Naive thymus-derived CD4-positive, alpha-beta T cell (primary cell): ENCODE data around the gene LRCH1. TPM values are rescaled to one million over a fixed set of nuclear protein-coding genes. Genes with fewer than 3 reads are reported as not detected.

Source experiments
- ATAC-seq: fragments of 150-1000 bp; cut with Tn5 transposase; 2 replicates; pipeline ENCODE4 v1.10.0; 2021; ENCODE audit warnings: mild to moderate bottlenecking, moderate library complexity
- CTCF ChIA-PET: fragments of 350-600 bp; sonication (Branson Sonifier 250); formaldehyde crosslinking; loops from one replicate; lab custom pipeline; 2021; ENCODE audit warnings: antibody characterized with exemption; lab: Charles Lee
- POLR2A ChIA-PET: fragments of 350-600 bp; sonication (Branson Sonifier 250); formaldehyde crosslinking; loops from one replicate; lab custom pipeline; 2021; ENCODE audit warnings: antibody characterized with exemption, inconsistent platforms; lab: Charles Lee
- DNase-seq, 9 donors: peaks; one replicate each; pipeline versions ENCODE4 v3.0.0 to v3.0.0-alpha.2; 2020 to 2022; ENCODE audit warnings: mixed read lengths in 1 of 9
- H3K27ac ChIP-seq: one replicate; pipeline ENCODE4 v1.7.0; 2013; ENCODE audit warnings: mild to moderate bottlenecking, low read depth, low read length, moderate library complexity
- H3K27me3 ChIP-seq, 2 donors: one replicate each; pipeline ENCODE4 v1.7.0; 2013; ENCODE audit warnings: low read length in 2 of 2, mild to moderate bottlenecking in 2 of 2, moderate library complexity in 2 of 2; ENCODE audit not compliant: control insufficient read depth in 2 of 2, insufficient read depth in 2 of 2
- H3K36me3 ChIP-seq, 3 experiments: 1 replicate in 2 of 3; 2 replicates in 1 of 3; pipeline ENCODE4 v1.7.0; 2013; ENCODE audit warnings: low read length in 3 of 3, mild to moderate bottlenecking in 3 of 3, moderate library complexity in 1 of 3; ENCODE audit not compliant: insufficient read depth in 3 of 3, control insufficient read depth in 2 of 3
- H3K4me1 ChIP-seq, 2 donors: one replicate each; pipeline ENCODE4 v1.7.0; 2013; ENCODE audit warnings: low read length in 2 of 2, mild to moderate bottlenecking in 2 of 2, moderate library complexity in 1 of 2; ENCODE audit not compliant: control insufficient read depth in 2 of 2, insufficient read depth in 2 of 2
- H3K4me3 ChIP-seq: 2 replicates; pipeline ENCODE4 v1.7.0; 2013; ENCODE audit warnings: mild to moderate bottlenecking, low read length
- H3K9me3 ChIP-seq, 3 experiments: 1 replicate in 2 of 3; 2 replicates in 1 of 3; pipeline ENCODE4 v1.7.0; 2013; ENCODE audit warnings: low read length in 3 of 3; ENCODE audit not compliant: control insufficient read depth in 2 of 3
- H3K27ac Mint-ChIP-seq, 9 donors: one replicate each; pipeline ENCODE4 v1.8.0; 2020 to 2022; ENCODE audit warnings: mixed read lengths in 9 of 9, mild to moderate bottlenecking in 8 of 9, moderate library complexity in 5 of 9, inconsistent platforms in 2 of 9
- H3K27me3 Mint-ChIP-seq, 5 donors: one replicate each; pipeline ENCODE4 v1.8.0; 2021 to 2022; ENCODE audit warnings: mixed read lengths in 5 of 5, mild to moderate bottlenecking in 1 of 5
- H3K36me3 Mint-ChIP-seq, 5 donors: one replicate each; pipeline ENCODE4 v1.8.0; 2020 to 2022; ENCODE audit warnings: mixed read lengths in 5 of 5, mild to moderate bottlenecking in 3 of 5, inconsistent platforms in 1 of 5
- H3K4me1 Mint-ChIP-seq, 7 donors: one replicate each; pipeline ENCODE4 v1.8.0; 2020 to 2022; ENCODE audit warnings: mixed read lengths in 7 of 7, mild to moderate bottlenecking in 3 of 7, inconsistent platforms in 1 of 7
- H3K4me3 Mint-ChIP-seq, 10 donors: one replicate each; pipeline ENCODE4 v1.8.0; 2020 to 2022; ENCODE audit warnings: mild to moderate bottlenecking in 10 of 10, mixed read lengths in 10 of 10, moderate library complexity in 6 of 10, inconsistent platforms in 2 of 10
- H3K9me3 Mint-ChIP-seq, 11 donors: one replicate each; pipeline ENCODE4 v1.8.0; 2020 to 2022; ENCODE audit warnings: mixed read lengths in 11 of 11, mild to moderate bottlenecking in 4 of 11, inconsistent platforms in 1 of 11, moderate library complexity in 1 of 11
- intact Hi-C, 2 donors: fragments of 100-400 bp; cut with micrococcal nuclease; formaldehyde crosslinking; loops; one replicate each; pipeline ENCODE4 v1.15.1; 2023
- polyA plus RNA-seq, 2 donors: library from polyadenylated mRNA; unstranded; fragments of 300-500 nt; fragmentation: Illumina TruSeq; gene quantifications; one replicate each; pipeline ENCODE4 v1.2.3, GENCODE V29; 2021
- total RNA-seq, 6 experiments: library from RNA in 5 of 6; stranded (reverse) in 5 of 6; gene quantifications; 1 replicate in 5 of 6; 2 replicates in 1 of 6; pipeline ENCODE4 v1.2.3 and lab custom pipeline; 2021 to 2026

The LRCH1 gene
- total and polyA plus RNA-seq, 7 experiments from 2014 or later: 4.1 to 24.2 (median 15.2) TPM

GRCh38 chr13:46586751-46587514 lies 34.0 kb downstream of the LRCH1 start:
- ChIA-PET CTCF (interaction anchor here (1.5 kb wide), 1 partner anchor 35 kb away, joined by 3 read pairs; no protein-coding TSS in a partner anchor), POLR2A (no interaction called here)
- no peak overlapping the region for H3K4me3 Mint-ChIP-seq
- H3K36me3 Mint-ChIP-seq: peaks cover 0 to 5% (median 0%) of the 10 kb centered on the region in 5 donors
- ATAC-seq (no peak), DNase-seq (no peak)
- H3K9me3 Mint-ChIP-seq: no peaks in the 10 kb centered on the region
- peaks cover 16 to 78% (median 64%) of the 10 kb centered on the region in 7 donors for H3K4me1 Mint-ChIP-seq
- Histone ChIP-seq H3K36me3 (no peaks in the 10 kb centered on the region), H3K4me1 (peaks cover 0 to 3% of the 10 kb centered on the region in 2 donors), H3K4me3 (no peak overlapping the region), H3K27ac (no peak overlapping the region), H3K9me3 (no peaks in the 10 kb centered on the region), H3K27me3 (no peaks in the 10 kb centered on the region)
- intact Hi-C loops: no loop called here
- peak overlapping the region in 1 of 9 donors; percentile 5 for H3K27ac Mint-ChIP-seq
- no peaks in the 10 kb centered on the region for H3K27me3 Mint-ChIP-seq

DNA sequence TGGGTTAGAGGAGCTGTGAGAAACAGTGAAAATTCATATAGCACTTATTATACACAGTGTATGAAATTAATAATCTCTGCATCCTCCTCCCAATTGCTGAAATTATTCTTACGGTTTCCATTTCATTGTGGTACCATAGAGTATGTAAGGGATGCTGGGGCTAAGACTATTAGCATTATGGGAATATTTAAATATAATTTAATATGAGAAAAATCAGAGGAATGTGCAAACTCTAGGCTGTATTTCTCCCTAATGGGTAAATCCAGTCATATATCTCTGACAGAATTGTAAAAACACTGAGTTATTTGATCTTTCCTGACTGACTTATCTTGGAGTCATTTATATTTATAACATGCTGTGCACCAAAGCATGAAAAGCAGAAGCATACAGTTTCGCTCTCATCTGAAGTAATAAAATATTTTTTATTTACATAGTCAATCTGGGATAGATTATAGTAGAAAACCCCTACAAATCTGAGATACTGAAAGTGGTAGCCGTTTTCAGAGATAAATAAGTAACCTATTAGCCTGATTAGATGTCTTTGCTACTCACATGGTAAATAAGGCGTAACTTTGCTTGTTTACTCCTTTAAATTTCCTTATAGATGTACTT lies 34.9 kb downstream of the LRCH1 start:
- Mint-ChIP-seq H3K4me1 (peaks cover 22 to 80% (median 71%) of the 10 kb centered on the region in 7 donors), H3K27me3 (no peaks in the 10 kb centered on the region), H3K27ac (peak overlapping the region in 1 of 9 donors; percentile 69), H3K4me3 (no peak overlapping the region), H3K9me3 (no peaks in the 10 kb centered on the region), H3K36me3 (peaks cover 0 to 5% (median 0%) of the 10 kb centered on the region in 5 donors)
- Histone ChIP-seq H3K9me3 (no peaks in the 10 kb centered on the region), H3K4me3 (no peak overlapping the region), H3K4me1 (peaks cover 4 to 7% of the 10 kb centered on the region in 2 donors), H3K27me3 (no peaks in the 10 kb centered on the region), H3K36me3 (no peaks in the 10 kb centered on the region), H3K27ac (no peak overlapping the region)
- ChIA-PET CTCF (no interaction called here), POLR2A (no interaction called here)
- intact Hi-C loops: no loop called here
- no peak for DNase-seq
- no peak for ATAC-seq

GRCh38 chr13:46592385-46592784 lies 39.4 kb downstream of the LRCH1 start:
- H3K27me3 ChIP-seq: no peaks in the 10 kb centered on the region
- intact Hi-C loops: loop anchor here (2.0 to 5.0 kb wide), 2 partner anchors 74 to 75 kb away; no protein-coding TSS in a partner anchor
- H3K4me3 ChIP-seq: no peak overlapping the region
- Mint-ChIP-seq H3K4me3 (peak overlapping the region in 4 of 10 donors; percentile 18 to 83 (median 74)), H3K27me3 (no peaks in the 10 kb centered on the region), H3K4me1 (peaks cover 45 to 77% (median 73%) of the 10 kb centered on the region in 7 donors), H3K36me3 (peaks cover 0 to 3% (median 0%) of the 10 kb centered on the region in 5 donors), H3K9me3 (no peaks in the 10 kb centered on the region), H3K27ac (peak overlapping the region in 8 of 9 donors; percentile 9 to 92 (median 83))
- ATAC-seq: no peak
- H3K4me1 ChIP-seq: peaks cover 11 to 40% of the 10 kb centered on the region in 2 donors
- H3K27ac ChIP-seq: peak overlapping the region; percentile 18
- ChIA-PET POLR2A (interaction anchor here (0.6 to 0.8 kb wide), 2 partner anchors 54 to 141 kb away, joined by 3 read pairs; no protein-coding TSS in a partner anchor), CTCF (interaction anchor here (0.6 to 1.1 kb wide), 3 partner anchors 8 to 1596 kb away, joined by 3 to 4 read pairs (median 3); no protein-coding TSS in a partner anchor)
- H3K9me3 ChIP-seq: no peaks in the 10 kb centered on the region
- no peaks in the 10 kb centered on the region for H3K36me3 ChIP-seq
- DNase-seq: no peak

GRCh38 chr13:46593398-46593797 lies 40.4 kb downstream of the LRCH1 start:
- peak overlapping the region; percentile 52 to 83 (median 66) for H3K4me3 Mint-ChIP-seq

GRCh38 chr13:46594374-46595078 lies 41.6 kb downstream of the LRCH1 start:
- ATAC-seq (no peak), DNase-seq (no peak)
- ChIA-PET POLR2A (interaction anchor here (0.7 to 1.6 kb wide), 3 partner anchors 9 to 85 kb away, joined by 3 to 5 read pairs (median 4); no protein-coding TSS in a partner anchor), CTCF (interaction anchor here (1.2 kb wide), 1 partner anchor 21 kb away, joined by 3 read pairs; no protein-coding TSS in a partner anchor)
- Mint-ChIP-seq H3K36me3 (peaks cover 0 to 5% (median 3%) of the 10 kb centered on the region in 5 donors), H3K27ac (peak overlapping the region in 7 of 9 donors; percentile 12 to 83 (median 73)), H3K27me3 (no peaks in the 10 kb centered on the region), H3K4me3 (peak overlapping the region in 7 of 10 donors; percentile 5 to 69 (median 35)), H3K4me1 (peaks cover 55 to 91% (median 85%) of the 10 kb centered on the region in 7 donors), H3K9me3 (peaks cover 0 to 1% (median 0%) of the 10 kb centered on the region in 11 donors)
- Histone ChIP-seq H3K4me3 (no peak overlapping the region), H3K27me3 (no peaks in the 10 kb centered on the region), H3K9me3 (no peaks in the 10 kb centered on the region), H3K27ac (no peak overlapping the region), H3K4me1 (peaks cover 11 to 42% of the 10 kb centered on the region in 2 donors), H3K36me3 (no peaks in the 10 kb centered on the region)
- intact Hi-C loops: loop anchor here in 1 of 2 donors (5.0 kb wide), 1 partner anchor 73 kb away; no protein-coding TSS in a partner anchor

More at GRCh38 chr13:46593398-46593797, 40.4 kb downstream of the LRCH1 start:
- Mint-ChIP-seq H3K4me1 (peaks cover 45 to 80% (median 74%) of the 10 kb centered on the region in 7 donors), H3K36me3 (peaks cover 0 to 3% (median 0%) of the 10 kb centered on the region in 5 donors), H3K9me3 (no peaks in the 10 kb centered on the region), H3K27ac (peak overlapping the region in 8 of 9 donors; percentile 9 to 92 (median 83)), H3K27me3 (no peaks in the 10 kb centered on the region)
- ChIA-PET CTCF (interaction anchor here (1.2 kb wide), 1 partner anchor 20 kb away, joined by 3 read pairs; no protein-coding TSS in a partner anchor), POLR2A (no interaction called here)
- no peaks in the 10 kb centered on the region for H3K27me3 ChIP-seq
- peak overlapping the region; percentile 54 for H3K27ac ChIP-seq
- peak; percentile 95 for ATAC-seq
- peak; percentile 14 to 85 (median 77) for DNase-seq
- H3K4me1 ChIP-seq: peaks cover 11 to 42% of the 10 kb centered on the region in 2 donors
- intact Hi-C loops: loop anchor here (1.0 to 5.0 kb wide), 6 partner anchors 9 to 74 kb away; partner anchors contain the start of gene LRCH1 (in 1 of the 2)
- no peak overlapping the region for H3K4me3 ChIP-seq
- no peaks in the 10 kb centered on the region for H3K36me3 ChIP-seq
- H3K9me3 ChIP-seq: no peaks in the 10 kb centered on the region
